HCT116 (cell line): Measurements from ENCODE around the gene PMEPA1. TPM values are rescaled to one million over a fixed set of nuclear protein-coding genes. Genes with fewer than 3 reads are reported as not detected.

Source experiments
- ATAC-seq: fragments of 200-7000 bp; cut with Tn5 transposase; 2 replicates; pipeline ENCODE4 v1.9.1; 2020; ENCODE audit warnings: mild to moderate bottlenecking, moderate library complexity
- BruUV-seq: library from RNA; stranded (reverse); fragments of 400-500 nt; replicated peaks from 2 replicates; lab custom pipeline; 2021; lab: Mats Ljungman, UMichigan
- CTCF ChIA-PET: fragments of 300-600 bp; sonication (Branson Sonifier 250); formaldehyde crosslinking; loops from one replicate; lab custom pipeline; 2021; ENCODE audit warnings: antibody characterized with exemption; lab: Charles Lee
- POLR2A ChIA-PET: fragments of 300-600, 350-600 bp; sonication (Branson Sonifier 250); formaldehyde crosslinking; loops from one replicate; lab custom pipeline; 2021; ENCODE audit warnings: antibody characterized with exemption; lab: Charles Lee
- RAD21 ChIA-PET, 2 experiments: fragments of 300-600 bp; sonication (Branson Sonifier 250); formaldehyde crosslinking; loops; one replicate each; lab custom pipeline; 2023; ENCODE audit warnings: low total read pairs in 2 of 2; ENCODE audit not compliant: uncharacterized antibody in 2 of 2, unreplicated experiment in 2 of 2, low non-redundant PET in 1 of 2; lab: Charles Lee
- DNase-seq: peaks from one replicate; pipeline ENCODE4 v3.0.0-alpha.2; 2010; ENCODE audit warnings: low read depth, low spot score
- H2AFZ ChIP-seq: fragments of 200-600 bp; shearing (Covaris generic), sonication (generic); 2 replicates; pipeline ENCODE4 v1.6.1; 2017; ENCODE audit warnings: low read depth, mixed run types, mixed read lengths, antibody characterized with exemption, low read length; ENCODE audit not compliant: poor library complexity, severe bottlenecking
- H3K27ac ChIP-seq: 2 replicates; pipeline ENCODE4 v1.5.1; 2012; ENCODE audit warnings: low read depth, low read length
- H3K27me3 ChIP-seq: fragments of 200-600 bp; sonication (generic); 2 replicates; pipeline ENCODE4 v1.6.1; 2016; ENCODE audit warnings: mixed run types, low read length, mixed read lengths; ENCODE audit not compliant: insufficient read depth
- H3K36me3 ChIP-seq, 2 experiments: fragments of 200-500 bp in 1 of 2; fragments of 200-600 bp in 1 of 2; sonication (Bioruptor generic) in 1 of 2; sonication (generic) in 1 of 2; 2 replicates each; pipeline versions ENCODE4 v1.5.1 to v1.6.1; 2014 to 2016; ENCODE audit warnings: low read length in 2 of 2, inconsistent platforms in 1 of 2, mixed read lengths in 1 of 2, mixed run types in 1 of 2; ENCODE audit not compliant: insufficient read depth in 2 of 2, control insufficient read depth in 1 of 2
- H3K4me1 ChIP-seq, 2 experiments: fragments of 200-600 bp in 1 of 2; sonication (generic) in 1 of 2; 2 replicates each; pipeline versions ENCODE4 v1.5.1 to v1.6.1; 2012 to 2017; ENCODE audit warnings: low read length in 2 of 2, inconsistent platforms in 1 of 2, mild to moderate bottlenecking in 1 of 2, mixed read lengths in 1 of 2, mixed run types in 1 of 2, moderate library complexity in 1 of 2; ENCODE audit not compliant: insufficient read depth in 2 of 2, control insufficient read depth in 1 of 2
- H3K4me2 ChIP-seq: fragments of 200-600 bp; sonication (generic); 2 replicates; pipeline ENCODE4 v1.6.1; 2017; ENCODE audit warnings: mixed run types, low read length, mixed read lengths
- H3K4me3 ChIP-seq, 2 experiments: fragments of 200-600 bp in 1 of 2; sonication (generic) in 1 of 2; replicated peaks in 1 of 2; 2 replicates each; pipeline ENCODE4 v1.5.1; 2011 to 2016; ENCODE audit warnings: low read length in 2 of 2, control low read depth in 1 of 2, low read depth in 1 of 2, mild to moderate bottlenecking in 1 of 2, mixed read lengths in 1 of 2, mixed run types in 1 of 2
- H3K79me2 ChIP-seq: fragments of 200-600 bp; sonication (generic); 2 replicates; pipeline ENCODE4 v1.6.1; 2017; ENCODE audit warnings: mild to moderate bottlenecking, mixed run types, low read length, moderate library complexity, mixed read lengths; ENCODE audit not compliant: insufficient read depth
- H3K9ac ChIP-seq: fragments of 200-600 bp; sonication (generic); 2 replicates; pipeline ENCODE4 v1.6.1; 2016; ENCODE audit warnings: low read length, mixed read lengths
- H3K9me2 ChIP-seq: fragments of 200-600 bp; sonication (generic), shearing (Covaris generic); 2 replicates; pipeline ENCODE4 v1.6.1; 2017; ENCODE audit warnings: mixed run types, mild to moderate bottlenecking, moderate library complexity; ENCODE audit not compliant: insufficient read depth
- H3K9me3 ChIP-seq, 2 experiments: fragments of 200-500 bp in 1 of 2; fragments of 200-600 bp in 1 of 2; sonication (Bioruptor generic) in 1 of 2; sonication (generic) in 1 of 2; 2 replicates each; pipeline ENCODE4 v1.6.1; 2014 to 2017; ENCODE audit warnings: low read length in 2 of 2, mixed read lengths in 2 of 2, inconsistent platforms in 1 of 2, low read depth in 1 of 2, mild to moderate bottlenecking in 1 of 2, mixed run types in 1 of 2, moderate library complexity in 1 of 2; ENCODE audit not compliant: control insufficient read depth in 1 of 2, insufficient read depth in 1 of 2
- H4K20me1 ChIP-seq: fragments of 200-600 bp; sonication (generic), shearing (Covaris generic); 2 replicates; pipeline ENCODE4 v1.6.1; 2017; ENCODE audit warnings: mixed run types, mild to moderate bottlenecking, moderate library complexity; ENCODE audit not compliant: insufficient read depth
- CBX3 ChIP-seq: IDR thresholded peaks from 2 replicates; pipeline ENCODE4 v1.6.1; 2012; ENCODE audit warnings: low read depth
- CEBPB ChIP-seq: IDR thresholded peaks from 2 replicates; pipeline ENCODE4 v1.6.1; 2012; ENCODE audit warnings: low read depth
- CTCF ChIP-seq, 3 experiments: fragments of 200-600 bp in 1 of 3; sonication (generic) in 1 of 3; IDR thresholded peaks in 2 of 3; conservative IDR thresholded peaks in 1 of 3; 2 replicates each; pipeline ENCODE4 v1.5.1; 2012 to 2017; ENCODE audit warnings: low read depth in 2 of 3, low read length in 2 of 3, antibody characterized with exemption in 1 of 3, borderline replicate concordance in 1 of 3, control low read depth in 1 of 3, mild to moderate bottlenecking in 1 of 3, mixed read lengths in 1 of 3, mixed run types in 1 of 3, moderate library complexity in 1 of 3; ENCODE audit not compliant: insufficient read depth in 1 of 3
- EZH2 ChIP-seq: fragments of 200-600 bp; sonication (generic); IDR thresholded peaks from 2 replicates; pipeline ENCODE4 v1.6.1; 2017; ENCODE audit warnings: antibody characterized with exemption, mixed run types
- POLR2AphosphoS5 ChIP-seq: IDR thresholded peaks from 2 replicates; pipeline ENCODE4 v1.6.1; 2011; ENCODE audit warnings: mild to moderate bottlenecking, low read depth, low read length, moderate library complexity
- SIN3A ChIP-seq: IDR thresholded peaks from 2 replicates; pipeline ENCODE4 v1.6.1; 2012; ENCODE audit warnings: low read depth
- SP1 ChIP-seq: IDR thresholded peaks from 2 replicates; pipeline ENCODE4 v1.6.1; 2012; ENCODE audit warnings: low read depth
- SRF ChIP-seq: IDR thresholded peaks from 2 replicates; pipeline ENCODE4 v1.6.1; 2012; ENCODE audit warnings: low read depth
- TCF7L2 ChIP-seq: IDR thresholded peaks from 2 replicates; pipeline ENCODE4 v1.7.0; 2011; ENCODE audit warnings: borderline replicate concordance, inconsistent platforms; ENCODE audit not compliant: insufficient read depth, insufficient read length; ENCODE audit errors: extremely low read depth
- ZBTB33 ChIP-seq: IDR thresholded peaks from 2 replicates; pipeline ENCODE4 v1.6.1; 2011; ENCODE audit warnings: mild to moderate bottlenecking, low read length, moderate library complexity; ENCODE audit not compliant: insufficient replicate concordance; ENCODE audit errors: extremely low read depth
- ZFX ChIP-seq: fragments of 450-650 bp; IDR thresholded peaks from 2 replicates; pipeline ENCODE4 v1.6.1; 2017
- intact Hi-C: fragments of 100-400 bp; cut with micrococcal nuclease; formaldehyde crosslinking; loops from 2 replicates; pipeline ENCODE4 v1.10.0; 2022
- total RNA-seq: library from RNA; stranded (reverse); gene quantifications from one replicate; pipeline ENCODE4 v1.2.1, GENCODE V29; 2021; ENCODE audit not compliant: unreplicated experiment

PMEPA1 gene
- total RNA-seq, 1 experiment from 2014 or later, result 0.64 TPM

- no peak overlapping the region for H2AFZ ChIP-seq
- H3K9me3 ChIP-seq, result no peaks in the 10 kb centered on the region
- RAD21 ChIA-PET, result no interaction called here
- peaks cover 97% of the 10 kb centered on the region for H3K27me3 ChIP-seq
- no peak overlapping the region for H3K4me2 ChIP-seq
- no peaks in the 10 kb centered on the region for H3K4me1 ChIP-seq
- H3K4me3 ChIP-seq, result no peak overlapping the region
- no peaks in the 10 kb centered on the region for H4K20me1 ChIP-seq
- no peaks in the 10 kb centered on the region for H3K36me3 ChIP-seq
- H3K9me2 ChIP-seq, result no peaks in the 10 kb centered on the region
- H3K9ac ChIP-seq, result no peak overlapping the region
- no peaks in the 10 kb centered on the region for H3K79me2 ChIP-seq
- no peak for DNase-seq
- intact Hi-C loops, result no loop called here
- CTCF ChIA-PET, result no interaction called here
- H3K27ac ChIP-seq, result no peak overlapping the region
- no peak for ATAC-seq
- TF ChIP-seq SRF (no peak), TCF7L2 (no peak), CBX3 (no peak), SP1 (no peak), CEBPB (no peak), EZH2 (no peak)
- POLR2A ChIA-PET, result no interaction called here
- BruUV-seq, result no TSS peak
These were observed 26.5 kb downstream of the PMEPA1 start for GRCh38 chr20:57683287-57683686.

- H3K4me2 ChIP-seq, result no peak overlapping the region
These were observed 27.4 kb downstream of the PMEPA1 start for GRCh38 chr20:57682184-57683101.

More at GRCh38 chr20:57682184-57683101, 27.4 kb downstream of the PMEPA1 start:
- Histone ChIP-seq H3K9ac (no peak overlapping the region), H3K79me2 (no peaks in the 10 kb centered on the region), H3K27me3 (peaks cover 97% of the 10 kb centered on the region), H3K9me2 (no peaks in the 10 kb centered on the region), H3K36me3 (no peaks in the 10 kb centered on the region), H3K9me3 (no peaks in the 10 kb centered on the region), H2AFZ (no peak overlapping the region), H3K4me1 (no peaks in the 10 kb centered on the region), H4K20me1 (no peaks in the 10 kb centered on the region), H3K27ac (no peak overlapping the region), H3K4me3 (no peak overlapping the region)
- TF ChIP-seq CTCF (IDR thresholded peaks at IDR 0.05 in 2 of 3, conservative IDR thresholded peaks at IDR 0.05 in 1 of 3; ENCODE audit: borderline replicate concordance in 1 of 3, insufficient read depth in 1 of 3, low read depth in 2 of 3, low read length in 2 of 3), result no peak
- no peak for TF ChIP-seq ZBTB33
- TF ChIP-seq SIN3A, result no peak
- TF ChIP-seq TCF7L2, result no peak
- no peak for TF ChIP-seq CEBPB
- TF ChIP-seq SP1, result no peak
- TF ChIP-seq ZFX, result no peak
- TF ChIP-seq POLR2AphosphoS5, result no peak
- ChIA-PET POLR2A (no interaction called here), CTCF (no interaction called here), RAD21 (no interaction called here)
- DNase-seq (no peak), ATAC-seq (no peak)
- no TSS peak for BruUV-seq
- intact Hi-C loops, result no loop called here
